ENCODE measurements around the gene ERC2.

DNA sequence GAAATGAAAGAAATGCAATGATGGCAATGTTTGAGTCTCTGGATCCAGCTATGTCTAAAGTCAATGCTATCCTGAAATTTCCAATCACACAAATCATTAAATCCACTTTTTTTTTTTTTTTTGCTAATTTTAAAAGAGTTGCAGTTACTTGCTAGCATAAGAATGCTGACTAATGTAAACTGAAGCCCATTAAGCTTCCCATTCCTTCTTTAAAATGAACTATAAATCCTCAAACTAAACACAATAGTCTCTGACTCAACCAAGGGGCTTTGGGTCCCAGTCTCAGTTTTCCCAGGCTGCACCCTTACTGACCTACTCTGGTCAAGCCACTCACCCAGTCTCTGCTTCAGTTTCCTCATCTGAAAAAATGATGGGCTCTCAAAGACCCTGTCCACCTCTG, 361.1 kb downstream of the ERC2 start:
- TF ChIP-seq, protein P1, sequence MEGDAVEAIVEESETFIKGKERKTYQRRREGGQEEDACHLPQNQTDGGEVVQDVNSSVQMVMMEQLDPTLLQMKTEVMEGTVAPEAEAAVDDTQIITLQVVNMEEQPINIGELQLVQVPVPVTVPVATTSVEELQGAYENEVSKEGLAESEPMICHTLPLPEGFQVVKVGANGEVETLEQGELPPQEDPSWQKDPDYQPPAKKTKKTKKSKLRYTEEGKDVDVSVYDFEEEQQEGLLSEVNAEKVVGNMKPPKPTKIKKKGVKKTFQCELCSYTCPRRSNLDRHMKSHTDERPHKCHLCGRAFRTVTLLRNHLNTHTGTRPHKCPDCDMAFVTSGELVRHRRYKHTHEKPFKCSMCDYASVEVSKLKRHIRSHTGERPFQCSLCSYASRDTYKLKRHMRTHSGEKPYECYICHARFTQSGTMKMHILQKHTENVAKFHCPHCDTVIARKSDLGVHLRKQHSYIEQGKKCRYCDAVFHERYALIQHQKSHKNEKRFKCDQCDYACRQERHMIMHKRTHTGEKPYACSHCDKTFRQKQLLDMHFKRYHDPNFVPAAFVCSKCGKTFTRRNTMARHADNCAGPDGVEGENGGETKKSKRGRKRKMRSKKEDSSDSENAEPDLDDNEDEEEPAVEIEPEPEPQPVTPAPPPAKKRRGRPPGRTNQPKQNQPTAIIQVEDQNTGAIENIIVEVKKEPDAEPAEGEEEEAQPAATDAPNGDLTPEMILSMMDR (IDR thresholded peaks at IDR 0.05) = no peak
- TF ChIP-seq EP300 (IDR thresholded peaks at IDR 0.05) = no peak

Data from ovary (tissue), 3 donors.